ENCODE results near the gene COLEC12. TPM values are rescaled to one million over a fixed set of nuclear protein-coding genes. Genes with fewer than 3 reads are reported as not detected.

Gene COLEC12
- total and polyA plus RNA-seq, 2 donors (not counting 3 experiments of a cell fraction or from before 2014, with no cell fraction given) = 8.0 to 17.1 TPM

DNA sequence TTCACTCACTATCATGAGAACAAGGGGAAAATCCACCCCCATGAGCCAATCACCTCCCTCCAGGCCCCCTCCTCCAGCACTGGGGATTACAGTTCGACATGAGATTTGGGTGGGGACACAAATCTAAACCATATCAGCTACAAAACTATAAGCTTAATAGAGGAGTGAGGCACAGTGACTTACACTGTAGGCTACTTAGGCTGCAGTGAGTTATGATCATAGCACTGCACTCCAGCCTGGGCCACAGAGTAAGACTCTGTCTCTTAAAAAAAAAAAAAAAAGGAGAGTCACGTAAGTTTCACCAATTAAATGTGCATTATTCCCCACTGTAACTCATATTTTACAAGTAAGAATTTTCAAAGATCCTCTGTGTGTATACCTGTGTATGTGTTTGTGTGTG lies 26.2 kb upstream of the COLEC12 start:
- ChIA-PET POLR2A (no interaction called here), CTCF (no interaction called here)
- H3K27me3 ChIP-seq (ENCODE audit: control insufficient read depth in 2 of 2, insufficient read depth in 2 of 2, low read length in 2 of 2) = no peaks in the 10 kb centered on the region
- FAIRE-seq (peak; percentile 26), DNase-seq (ENCODE audit: low read depth, low spot score) (peak; percentile 45)
- no TSS peak for BruUV-seq (replicated peaks)
- H3K4me3 ChIP-seq (replicated peaks in 1 of 3; ENCODE audit: insufficient read depth in 1 of 3, low read depth in 1 of 3, low read length in 3 of 3) = no peak overlapping the region
- dilution Hi-C loops (cut with MboI; ENCODE audit: extremely low pct_ligation_motif_present, low sequenced_read_pairs) (no loop called here), intact Hi-C loops (cut with micrococcal nuclease) (loop anchor here (5.0 kb wide), 3 partner anchors 71 to 306 kb away; partner anchors contain the start of gene CLUL1)
- H4K20me1 ChIP-seq (replicated peaks; ENCODE audit: control insufficient read depth, extremely low read depth, insufficient read depth, low read length) = no peaks in the 10 kb centered on the region
- H3K9me3 ChIP-seq (replicated peaks; ENCODE audit: control insufficient read depth, insufficient read depth, low read length) = no peaks in the 10 kb centered on the region
- H3K4me2 ChIP-seq (ENCODE audit: insufficient read depth, low read length) = peak overlapping the region; percentile 52
- no peaks in the 10 kb centered on the region for H3K79me2 ChIP-seq (ENCODE audit: control insufficient read depth, insufficient read depth, low read length)
- no peaks in the 10 kb centered on the region for H3K36me3 ChIP-seq (ENCODE audit: control insufficient read depth in 2 of 2, extremely low read depth in 1 of 2, insufficient read depth in 2 of 2, low read length in 2 of 2)
- peak overlapping the region; percentile 48 for H2AFZ ChIP-seq (ENCODE audit: low read depth, low read length)
- H3K9ac ChIP-seq (replicated peaks; ENCODE audit: extremely low read depth, insufficient read depth, low read length) = no peak overlapping the region
- TF ChIP-seq CTCF (IDR thresholded peaks at IDR 0.05; ENCODE audit: extremely low read depth in 1 of 2, insufficient read depth in 1 of 2, low read depth in 1 of 2, low read length in 2 of 2) = no peak
- no peak for TF ChIP-seq JUN (IDR thresholded peaks at IDR 0.05; ENCODE audit: borderline replicate concordance, insufficient read depth, insufficient read length, low read depth)
- no peak for TF ChIP-seq EZH2 (IDR thresholded peaks at IDR 0.05; ENCODE audit: borderline replicate concordance, low read depth, low read length, severe bottlenecking)
- no peak for TF ChIP-seq GATA2 (IDR thresholded peaks at IDR 0.05; ENCODE audit: insufficient read depth, insufficient read length, low read depth, low read length)
- TF ChIP-seq MYC (IDR thresholded peaks at IDR 0.05; ENCODE audit: low read depth, low read length) = no peak
- TF ChIP-seq POLR2A (IDR thresholded peaks at IDR 0.05; ENCODE audit: low read depth, low read length) = no peak
- H3K4me1 ChIP-seq (ENCODE audit: control insufficient read depth, extremely low read depth, insufficient read depth, low read length) = peaks cover 37% of the 10 kb centered on the region
- H3K27ac ChIP-seq (ENCODE audit: insufficient read depth, low read depth, low read length) = peak overlapping the region; percentile 52
- H3K9me1 ChIP-seq (replicated peaks; ENCODE audit: control insufficient read depth, extremely low read depth, insufficient read depth, low read length) = no peaks in the 10 kb centered on the region
